ENCODE results near the gene ZNF487. TPM values are rescaled to one million over a fixed set of nuclear protein-coding genes. Genes with fewer than 3 reads are reported as not detected.

The ZNF487 gene
- total and polyA plus RNA-seq, 2 of the 13 experiments (the other 11 are each of a cell fraction or from before 2014, with no cell fraction given) = 7.4 to 8.8 TPM

- TF ChIP-seq AFF4 (CRISPR knock-in tag; IDR thresholded peaks at IDR 0.05) (no peak), NR2F1 (CRISPR knock-in tag; IDR thresholded peaks at IDR 0.05) (0 out of 4 replicates have a peak, but pooled peaks of 1 of the 2 experiments have one; percentile 3), GATA4 (IDR thresholded peaks at IDR 0.05; ENCODE audit: borderline replicate concordance, low read depth) (peak; percentile 65; the same call in 1 of the 2 replicates), EHMT2 (IDR thresholded peaks at IDR 0.05; ENCODE audit: borderline replicate concordance, low read depth, low read length) (no peak), ZNF674 (CRISPR knock-in tag; IDR thresholded peaks at IDR 0.05; ENCODE audit: low read depth) (peak; percentile 95; the same call in 1 of the 2 replicates), PLSCR1 (CRISPR knock-in tag; IDR thresholded peaks at IDR 0.05; ENCODE audit: borderline replicate concordance) (0 out of 2 replicates have a peak, but pooled peaks have one; percentile 54), ZBTB1 (CRISPR knock-in tag; IDR thresholded peaks at IDR 0.05; ENCODE audit: borderline replicate concordance) (no peak), POGZ (CRISPR knock-in tag; IDR thresholded peaks at IDR 0.05) (peak; percentile 78), ZNF350 (CRISPR knock-in tag; IDR thresholded peaks at IDR 0.05; ENCODE audit: borderline replicate concordance, low read depth) (peak; percentile 91), SP4 (CRISPR knock-in tag; IDR thresholded peaks at IDR 0.05) (peak; percentile 97), EP300 (IDR thresholded peaks at IDR 0.05; ENCODE audit: low read depth in 2 of 2, low read length in 2 of 2) (peak in 1 of 2 experiments; percentile 26; a peak in 1 of 4 replicates), EP300 (CRISPR knock-in tag; IDR thresholded peaks at IDR 0.05; ENCODE audit: borderline replicate concordance) (no peak), ARNT (IDR thresholded peaks at IDR 0.05) (no peak), ZNF746 (CRISPR knock-in tag; IDR thresholded peaks at IDR 0.05) (no peak), THRA (CRISPR knock-in tag; IDR thresholded peaks at IDR 0.05; ENCODE audit: borderline replicate concordance) (peak; percentile 72), TFDP1 (CRISPR knock-in tag; IDR thresholded peaks at IDR 0.05; ENCODE audit: borderline replicate concordance) (peak; percentile 72; the same call in 1 of the 2 replicates), PPARG (CRISPR knock-in tag; conservative IDR thresholded peaks at IDR 0.05) (no peak), ZNF629 (CRISPR knock-in tag; conservative IDR thresholded peaks at IDR 0.05) (no peak; the same call in 1 of the 2 replicates), ZNF556 (CRISPR knock-in tag; IDR thresholded peaks at IDR 0.05; ENCODE audit: borderline replicate concordance) (peak; percentile 51; the same call in 1 of the 2 replicates), ZNF75D (CRISPR knock-in tag; IDR thresholded peaks at IDR 0.05; ENCODE audit: borderline replicate concordance) (no peak), KDM2A (CRISPR knock-in tag; IDR thresholded peaks at IDR 0.05; ENCODE audit: borderline replicate concordance, low read depth) (peak; percentile 82), ZNF563 (CRISPR knock-in tag; IDR thresholded peaks at IDR 0.05) (peak; percentile 76)
Measured at GRCh38 chr10:43436291-43437140, at the start of gene ZNF487 (continued).

All from HepG2 (cell line).